GM12872 (cell line): ENCODE data around the gene GRK5.

ENCODE experiments used
- TF ChIP-seq, protein P1 (sequence below): IDR thresholded peaks from 3 replicates; pipeline ENCODE4 v1.5.1; 2011; ENCODE audit warnings: low read depth, mild to moderate bottlenecking, low read length, moderate library complexity; ENCODE audit not compliant: insufficient read depth

Gene GRK5

GRCh38 chr10:119306514-119306951 is 99.2 kb downstream of the GRK5 start:
- TF ChIP-seq, protein P1, sequence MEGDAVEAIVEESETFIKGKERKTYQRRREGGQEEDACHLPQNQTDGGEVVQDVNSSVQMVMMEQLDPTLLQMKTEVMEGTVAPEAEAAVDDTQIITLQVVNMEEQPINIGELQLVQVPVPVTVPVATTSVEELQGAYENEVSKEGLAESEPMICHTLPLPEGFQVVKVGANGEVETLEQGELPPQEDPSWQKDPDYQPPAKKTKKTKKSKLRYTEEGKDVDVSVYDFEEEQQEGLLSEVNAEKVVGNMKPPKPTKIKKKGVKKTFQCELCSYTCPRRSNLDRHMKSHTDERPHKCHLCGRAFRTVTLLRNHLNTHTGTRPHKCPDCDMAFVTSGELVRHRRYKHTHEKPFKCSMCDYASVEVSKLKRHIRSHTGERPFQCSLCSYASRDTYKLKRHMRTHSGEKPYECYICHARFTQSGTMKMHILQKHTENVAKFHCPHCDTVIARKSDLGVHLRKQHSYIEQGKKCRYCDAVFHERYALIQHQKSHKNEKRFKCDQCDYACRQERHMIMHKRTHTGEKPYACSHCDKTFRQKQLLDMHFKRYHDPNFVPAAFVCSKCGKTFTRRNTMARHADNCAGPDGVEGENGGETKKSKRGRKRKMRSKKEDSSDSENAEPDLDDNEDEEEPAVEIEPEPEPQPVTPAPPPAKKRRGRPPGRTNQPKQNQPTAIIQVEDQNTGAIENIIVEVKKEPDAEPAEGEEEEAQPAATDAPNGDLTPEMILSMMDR = peak; percentile 96

- TF ChIP-seq, protein P1 = no peak
Observed at GRCh38 chr10:119306986-119307392, 99.6 kb downstream of the GRK5 start.

GRCh38 chr10:119308089-119308488 is 100.7 kb downstream of the GRK5 start:
- TF ChIP-seq, protein P1 = no peak

DNA sequence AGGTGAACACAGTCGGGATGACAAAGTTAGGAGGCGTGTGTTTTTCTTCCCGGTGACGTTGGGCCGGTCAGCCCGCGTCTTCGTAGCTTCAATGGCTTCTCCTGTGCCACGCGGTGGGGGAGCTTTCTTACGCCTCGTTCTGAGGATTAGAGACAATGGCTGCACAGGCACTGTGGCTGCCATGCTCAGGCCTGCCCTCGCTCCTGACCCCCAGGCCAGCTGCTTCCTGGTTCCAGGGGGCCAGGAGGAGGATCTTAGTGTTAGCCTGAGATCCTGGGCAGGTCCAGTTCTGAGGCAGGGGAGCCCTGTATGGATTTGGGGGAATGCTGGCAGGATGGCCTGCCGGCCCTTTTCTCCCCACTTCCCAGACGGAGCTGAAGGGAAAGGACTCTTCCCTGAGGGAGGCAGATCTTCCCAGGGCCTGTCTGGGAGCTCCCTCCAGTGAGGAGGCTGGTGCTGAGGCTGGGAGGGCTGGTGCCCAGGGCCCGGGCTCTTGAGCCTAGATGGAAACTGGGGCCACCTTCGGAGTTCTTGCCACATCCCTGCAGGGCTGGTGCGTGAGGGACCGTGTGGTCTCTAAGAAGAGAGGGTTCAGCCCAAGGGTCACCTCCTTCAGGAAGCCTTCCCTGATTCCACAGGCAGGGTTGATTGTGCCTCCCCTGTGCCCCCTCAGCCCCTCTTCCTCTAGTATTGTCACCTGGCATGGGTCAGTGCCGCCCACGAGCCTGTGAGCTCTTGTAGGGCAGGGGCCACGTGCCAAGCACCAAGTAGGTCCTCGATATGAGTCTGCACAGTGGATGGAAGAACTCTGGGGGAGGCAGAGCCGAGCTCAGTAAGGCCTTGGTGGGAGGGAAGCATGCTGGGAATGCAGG is 101.4 kb downstream of the GRK5 start:
- TF ChIP-seq, protein P1 = no peak

- TF ChIP-seq, protein P1 = no peak
Observed at GRCh38 chr10:119309423-119309770, 102.0 kb downstream of the GRK5 start.

- TF ChIP-seq, protein P1 = no peak
Observed at GRCh38 chr10:119310806-119311205, 103.4 kb downstream of the GRK5 start.

DNA sequence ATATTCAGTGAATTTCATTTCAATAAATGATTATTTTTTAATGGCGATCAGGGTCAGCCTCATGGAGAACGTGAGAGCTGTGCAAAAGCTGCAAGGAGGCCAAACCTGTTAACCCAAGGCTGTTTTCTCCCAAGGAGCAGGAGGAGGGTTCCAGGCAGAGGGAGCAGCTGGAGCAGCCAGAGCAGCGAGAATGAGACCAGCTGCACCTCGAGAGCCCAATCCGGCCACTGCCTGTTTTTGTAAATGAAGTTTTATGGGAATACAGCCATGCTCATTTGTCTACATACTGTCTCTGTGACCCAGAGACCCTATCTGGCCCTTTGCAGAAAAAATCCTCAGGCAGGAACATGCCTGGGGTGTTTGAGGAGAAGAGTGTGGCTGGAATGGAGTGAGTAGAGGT is 104.9 kb downstream of the GRK5 start:
- TF ChIP-seq, protein P1 = no peak
